Left hindlimb (tissue), 1 donor: ENCODE data around the gene AP3D1.

ENCODE experiments used
- DNase-seq: peaks from one replicate; pipeline ENCODE4 v3.0.0-alpha.2; 2018

AP3D1 gene

GRCh38 chr19:2126879-2127518 is 24.4 kb downstream of the AP3D1 start:
- no peak for DNase-seq

- DNase-seq: no peak
These were observed 27.5 kb downstream of the AP3D1 start for GRCh38 chr19:2123682-2124387.

GRCh38 chr19:2122982-2123381 is 28.4 kb downstream of the AP3D1 start:
- no peak for DNase-seq

- no peak for DNase-seq
These were observed 29.1 kb downstream of the AP3D1 start for GRCh38 chr19:2122251-2122650.

- no peak for DNase-seq
These were observed 29.8 kb downstream of the AP3D1 start for GRCh38 chr19:2121416-2122051.

- DNase-seq: no peak
These were observed 30.5 kb downstream of the AP3D1 start for GRCh38 chr19:2120821-2121220.

GRCh38 chr19:2119921-2120785 is 31.2 kb downstream of the AP3D1 start:
- DNase-seq: no peak

GRCh38 chr19:2118438-2118837 is 32.9 kb downstream of the AP3D1 start:
- DNase-seq: no peak

- no peak for DNase-seq
These were observed 34.0 kb downstream of the AP3D1 start for GRCh38 chr19:2117215-2117960.

- no peak for DNase-seq
These were observed 34.9 kb downstream of the AP3D1 start for GRCh38 chr19:2116507-2116906.

GRCh38 chr19:2115911-2116426 is 35.4 kb downstream of the AP3D1 start:
- DNase-seq: no peak

GRCh38 chr19:2115324-2115723 is 36.0 kb downstream of the AP3D1 start:
- no peak for DNase-seq

GRCh38 chr19:2114821-2115220 is 36.5 kb downstream of the AP3D1 start:
- DNase-seq: no peak

GRCh38 chr19:2114218-2114617 is 37.1 kb downstream of the AP3D1 start:
- DNase-seq: no peak

GRCh38 chr19:2113439-2114211 is 37.7 kb downstream of the AP3D1 start:
- DNase-seq: no peak

- DNase-seq: no peak
These were observed 38.6 kb downstream of the AP3D1 start for GRCh38 chr19:2112516-2113320.

- DNase-seq: no peak
These were observed 39.5 kb downstream of the AP3D1 start for GRCh38 chr19:2111886-2112285.

GRCh38 chr19:2111425-2111824 is 39.9 kb downstream of the AP3D1 start:
- no peak for DNase-seq

GRCh38 chr19:2110822-2111221 is 40.5 kb downstream of the AP3D1 start:
- DNase-seq: no peak

GRCh38 chr19:2109046-2109864 is 42.1 kb downstream of the AP3D1 start:
- DNase-seq: no peak
